Caco-2 (cell line): ENCODE measurements around the gene SLC38A5. TPM values are rescaled to one million over a fixed set of nuclear protein-coding genes. Genes with fewer than 3 reads are reported as not detected.

Experiments used
- BruUV-seq: library from RNA; stranded (reverse); fragments of 400-500 nt; replicated peaks from 2 replicates; lab custom pipeline; 2021; lab: Mats Ljungman, UMichigan
- CTCF ChIA-PET: fragments of 300-600 bp; sonication (Branson Sonifier 250); formaldehyde crosslinking; loops from one replicate; lab custom pipeline; 2022; ENCODE audit warnings: antibody characterized with exemption; lab: Charles Lee
- POLR2A ChIA-PET: fragments of 300-600 bp; sonication (Branson Sonifier 250); formaldehyde crosslinking; loops from one replicate; lab custom pipeline; 2022; ENCODE audit warnings: antibody characterized with exemption; lab: Charles Lee
- DNase-seq, 2 experiments: peaks; one replicate each; pipeline versions ENCODE4 v3.0.0 to v3.0.0-alpha.2; 2020 to 2022
- H3K27me3 ChIP-seq: replicated peaks from 2 replicates; pipeline ENCODE4 v1.6.0; 2011; ENCODE audit warnings: low read length; ENCODE audit not compliant: control insufficient read depth, insufficient read depth
- H3K36me3 ChIP-seq: 2 replicates; pipeline ENCODE4 v1.5.1; 2011; ENCODE audit warnings: low read length; ENCODE audit not compliant: control insufficient read depth, insufficient read depth
- H3K4me1 ChIP-seq: fragments of 250-450 bp; sonication (Bioruptor Pico); 2 replicates; pipeline ENCODE4 v1.5.1; 2020; ENCODE audit warnings: mild to moderate bottlenecking
- H3K4me3 ChIP-seq: 2 replicates; pipeline ENCODE4 v1.5.1; 2011; ENCODE audit warnings: low read depth, mild to moderate bottlenecking, control low read depth, low read length
- H3K9me3 ChIP-seq: fragments of 250-450 bp; sonication (Bioruptor Pico); 2 replicates; pipeline ENCODE4 v1.5.1; 2020; ENCODE audit warnings: mild to moderate bottlenecking, moderate library complexity
- H3K27ac Mint-ChIP-seq: one replicate; pipeline ENCODE4 v1.8.0; 2022; ENCODE audit warnings: mixed read lengths; ENCODE audit not compliant: unreplicated experiment
- H3K27me3 Mint-ChIP-seq: one replicate; pipeline ENCODE4 v1.8.0; 2022; ENCODE audit warnings: mixed read lengths; ENCODE audit not compliant: insufficient read depth, unreplicated experiment
- H3K36me3 Mint-ChIP-seq: one replicate; pipeline ENCODE4 v1.8.0; 2022; ENCODE audit warnings: mild to moderate bottlenecking, mixed read lengths; ENCODE audit not compliant: insufficient read depth, unreplicated experiment
- H3K4me1 Mint-ChIP-seq: one replicate; pipeline ENCODE4 v1.8.0; 2022; ENCODE audit warnings: low read depth, mixed read lengths; ENCODE audit not compliant: unreplicated experiment
- H3K4me3 Mint-ChIP-seq: one replicate; pipeline ENCODE4 v1.8.0; 2022; ENCODE audit warnings: mild to moderate bottlenecking, moderate library complexity, mixed read lengths; ENCODE audit not compliant: unreplicated experiment
- H3K9me3 Mint-ChIP-seq: one replicate; pipeline ENCODE4 v1.8.0; 2022; ENCODE audit warnings: mixed read lengths; ENCODE audit not compliant: unreplicated experiment
- intact Hi-C: fragments of 100-400 bp; cut with micrococcal nuclease; formaldehyde crosslinking; loops from one replicate; pipeline ENCODE4 v1.10.0; 2022; ENCODE audit not compliant: unreplicated experiment
- total RNA-seq: library from RNA; stranded (reverse); gene quantifications from 2 replicates; pipeline ENCODE4 v1.2.3, GENCODE V29; 2022
- TF ChIP-seq, protein P1 (sequence below), 2 experiments: fragments of 200-600 bp in 1 of 2; IDR thresholded peaks; 1 replicate in 1 of 2; 2 replicates in 1 of 2; pipeline versions ENCODE4 v1.5.1 to v1.8.0; 2011 to 2022; ENCODE audit warnings: antibody characterized with exemption in 1 of 2, control low read depth in 1 of 2, inconsistent platforms in 1 of 2, low read depth in 1 of 2, low read length in 1 of 2, mild to moderate bottlenecking in 1 of 2, moderate library complexity in 1 of 2; ENCODE audit not compliant: insufficient read depth in 1 of 2, severe bottlenecking in 1 of 2, unreplicated experiment in 1 of 2

The SLC38A5 gene
- total RNA-seq, 1 experiment from 2014 or later = 0.95 TPM

DNA sequence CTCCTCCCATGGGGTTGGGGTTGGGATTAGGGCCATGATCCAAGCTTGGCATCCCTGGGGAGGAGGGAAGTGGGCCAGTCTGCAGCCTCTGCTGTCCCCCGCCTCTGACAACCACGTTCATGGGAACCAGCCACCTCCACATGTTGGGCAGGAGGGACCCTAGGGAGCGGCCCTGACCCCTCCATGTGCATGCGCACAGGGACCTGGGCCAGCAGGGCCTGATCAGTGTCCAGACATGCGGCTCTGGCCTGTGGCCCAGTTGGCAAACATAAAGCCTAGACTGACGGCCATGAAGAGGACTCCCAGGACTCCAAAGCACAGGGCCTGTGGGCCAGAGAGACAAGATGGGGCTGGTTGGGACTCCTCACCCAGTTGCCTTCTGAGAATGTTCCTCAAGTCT lies 11.3 kb downstream of the SLC38A5 start:
- H3K27ac Mint-ChIP-seq = no peak overlapping the region
- intact Hi-C loops = no loop called here
- no peaks in the 10 kb centered on the region for H3K9me3 Mint-ChIP-seq
- TF ChIP-seq, protein P1, sequence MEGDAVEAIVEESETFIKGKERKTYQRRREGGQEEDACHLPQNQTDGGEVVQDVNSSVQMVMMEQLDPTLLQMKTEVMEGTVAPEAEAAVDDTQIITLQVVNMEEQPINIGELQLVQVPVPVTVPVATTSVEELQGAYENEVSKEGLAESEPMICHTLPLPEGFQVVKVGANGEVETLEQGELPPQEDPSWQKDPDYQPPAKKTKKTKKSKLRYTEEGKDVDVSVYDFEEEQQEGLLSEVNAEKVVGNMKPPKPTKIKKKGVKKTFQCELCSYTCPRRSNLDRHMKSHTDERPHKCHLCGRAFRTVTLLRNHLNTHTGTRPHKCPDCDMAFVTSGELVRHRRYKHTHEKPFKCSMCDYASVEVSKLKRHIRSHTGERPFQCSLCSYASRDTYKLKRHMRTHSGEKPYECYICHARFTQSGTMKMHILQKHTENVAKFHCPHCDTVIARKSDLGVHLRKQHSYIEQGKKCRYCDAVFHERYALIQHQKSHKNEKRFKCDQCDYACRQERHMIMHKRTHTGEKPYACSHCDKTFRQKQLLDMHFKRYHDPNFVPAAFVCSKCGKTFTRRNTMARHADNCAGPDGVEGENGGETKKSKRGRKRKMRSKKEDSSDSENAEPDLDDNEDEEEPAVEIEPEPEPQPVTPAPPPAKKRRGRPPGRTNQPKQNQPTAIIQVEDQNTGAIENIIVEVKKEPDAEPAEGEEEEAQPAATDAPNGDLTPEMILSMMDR (IDR thresholded peaks at IDR 0.05; ENCODE audit: insufficient read depth in 1 of 2, low read depth in 1 of 2, low read length in 1 of 2, severe bottlenecking in 1 of 2, unreplicated experiment in 1 of 2) = no peak
- ChIA-PET CTCF (no interaction called here), POLR2A (no interaction called here)
- no peaks in the 10 kb centered on the region for H3K4me1 ChIP-seq
- no peaks in the 10 kb centered on the region for H3K27me3 ChIP-seq
- H3K4me3 Mint-ChIP-seq = no peak overlapping the region
- no peaks in the 10 kb centered on the region for H3K4me1 Mint-ChIP-seq
- H3K36me3 ChIP-seq = no peaks in the 10 kb centered on the region
- H3K9me3 ChIP-seq = no peaks in the 10 kb centered on the region
- no peak for DNase-seq
- H3K36me3 Mint-ChIP-seq = no peaks in the 10 kb centered on the region
- peaks cover 4% of the 10 kb centered on the region for H3K27me3 Mint-ChIP-seq
- no TSS peak for BruUV-seq
- no peak overlapping the region for H3K4me3 ChIP-seq

DNA sequence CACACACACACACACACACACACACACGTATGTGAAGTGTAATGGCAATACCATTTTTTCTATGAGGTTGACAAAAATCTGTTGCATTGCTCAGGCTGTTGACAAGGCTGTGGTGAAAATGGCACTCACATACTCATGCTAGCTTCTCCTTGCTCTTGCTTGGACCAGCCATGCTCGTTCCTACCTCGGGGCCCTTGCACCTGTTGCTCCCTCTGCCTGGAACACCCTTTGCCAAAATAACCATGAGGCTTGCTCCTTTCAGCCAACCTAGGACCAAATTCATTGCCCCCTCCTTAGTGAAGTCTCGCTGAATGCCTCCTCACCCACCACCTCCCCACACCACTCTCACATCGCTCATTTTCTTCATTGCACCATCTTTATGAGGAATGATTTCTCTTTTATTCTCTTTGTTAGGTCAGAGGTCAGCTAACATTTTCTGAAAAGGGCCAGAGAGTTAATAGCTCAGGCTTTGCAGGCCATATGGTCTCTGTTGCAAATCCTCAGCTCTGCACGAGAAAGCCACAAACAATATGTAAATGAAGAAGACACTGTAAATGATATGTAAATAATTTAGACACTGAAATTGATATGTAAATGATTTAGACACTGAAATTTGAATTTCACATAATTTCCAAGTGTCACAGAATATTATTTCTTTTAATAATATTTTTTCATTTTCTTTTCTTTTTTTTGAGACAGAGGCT lies 13.3 kb downstream of the SLC38A5 start:
- Histone ChIP-seq H3K4me3 (no peak overlapping the region), H3K27me3 (no peaks in the 10 kb centered on the region), H3K9me3 (no peaks in the 10 kb centered on the region), H3K4me1 (no peaks in the 10 kb centered on the region), H3K36me3 (no peaks in the 10 kb centered on the region)
- intact Hi-C loops = no loop called here
- TF ChIP-seq, protein P1 (IDR thresholded peaks at IDR 0.05; ENCODE audit: insufficient read depth in 1 of 2, low read depth in 1 of 2, low read length in 1 of 2, severe bottlenecking in 1 of 2, unreplicated experiment in 1 of 2) = no peak
- no peak for DNase-seq
- POLR2A ChIA-PET = no interaction called here
- CTCF ChIA-PET = no interaction called here
- Mint-ChIP-seq H3K27me3 (peaks cover 4% of the 10 kb centered on the region), H3K36me3 (no peaks in the 10 kb centered on the region), H3K9me3 (no peaks in the 10 kb centered on the region), H3K4me1 (no peaks in the 10 kb centered on the region), H3K4me3 (no peak overlapping the region), H3K27ac (no peak overlapping the region)
- BruUV-seq = no TSS peak

GRCh38 chrX:48451708-48452107 lies 18.4 kb downstream of the SLC38A5 start:
- no peaks in the 10 kb centered on the region for H3K9me3 Mint-ChIP-seq
- BruUV-seq = no TSS peak

More at GRCh38 chrX:48451708-48452107, 18.4 kb downstream of the SLC38A5 start:
- Histone ChIP-seq H3K27me3 (no peaks in the 10 kb centered on the region), H3K4me1 (no peaks in the 10 kb centered on the region), H3K36me3 (no peaks in the 10 kb centered on the region), H3K4me3 (no peak overlapping the region), H3K9me3 (no peaks in the 10 kb centered on the region)
- Mint-ChIP-seq H3K36me3 (no peaks in the 10 kb centered on the region), H3K4me3 (no peak overlapping the region), H3K27ac (no peak overlapping the region), H3K27me3 (no peaks in the 10 kb centered on the region), H3K4me1 (no peaks in the 10 kb centered on the region)
- no peak for DNase-seq
- CTCF ChIA-PET = no interaction called here
- intact Hi-C loops = no loop called here
- POLR2A ChIA-PET = no interaction called here
- TF ChIP-seq, protein P1 (IDR thresholded peaks at IDR 0.05; ENCODE audit: insufficient read depth in 1 of 2, low read depth in 1 of 2, low read length in 1 of 2, severe bottlenecking in 1 of 2, unreplicated experiment in 1 of 2) = no peak
